HepG2 (cell line): ENCODE measurements around the gene PALMD. TPM values are rescaled to one million over a fixed set of nuclear protein-coding genes. Genes with fewer than 3 reads are reported as not detected.

Source experiments
- EHMT2 ChIP-seq: fragments of 200-600 bp; sonication (generic); IDR thresholded peaks from 2 replicates; pipeline ENCODE4 v1.7.0; 2017; ENCODE audit warnings: antibody characterized with exemption, low read depth, low read length, borderline replicate concordance
- ELF3 ChIP-seq: IDR thresholded peaks from 2 replicates; pipeline ENCODE4 v1.6.1; 2016; ENCODE audit warnings: missing genetic modification reagents, missing compliant biosample characterization
- GPN1 ChIP-seq: sonication (generic); formaldehyde crosslinking; IDR thresholded peaks from 2 replicates; pipeline ENCODE4 v1.5.1; 2020; ENCODE audit warnings: missing genetic modification reagents, borderline replicate concordance
- HBP1 ChIP-seq: IDR thresholded peaks from 2 replicates; pipeline ENCODE4 v1.6.1; 2016; ENCODE audit warnings: low read depth, control low read depth
- RFX5 ChIP-seq: IDR thresholded peaks from 2 replicates; pipeline ENCODE4 v1.6.1; 2011; ENCODE audit warnings: low read depth, low read length, improper control_type of control experiment
- SALL2 ChIP-seq: sonication (generic); formaldehyde crosslinking; IDR thresholded peaks from 2 replicates; pipeline ENCODE4 v1.8.1; 2023; ENCODE audit warnings: mild to moderate bottlenecking, missing genetic modification reagents, inconsistent platforms
- SNAPC2 ChIP-seq: sonication (generic); formaldehyde crosslinking; IDR thresholded peaks from 2 replicates; pipeline ENCODE4 v1.8.1; 2022; ENCODE audit warnings: mild to moderate bottlenecking, missing genetic modification reagents
- SUZ12 ChIP-seq: fragments of 150-350 bp; IDR thresholded peaks from 2 replicates; pipeline ENCODE4 v1.6.1; 2014; ENCODE audit warnings: low read depth, low read length
- TBX2 ChIP-seq: sonication (generic); formaldehyde crosslinking; IDR thresholded peaks from 2 replicates; pipeline ENCODE4 v1.5.0; 2020; ENCODE audit warnings: missing genetic modification reagents, mild to moderate bottlenecking, borderline replicate concordance
- ZNF335 ChIP-seq: sonication (generic); formaldehyde crosslinking; IDR thresholded peaks from 2 replicates; pipeline ENCODE4 v1.4.0; 2020; ENCODE audit warnings: missing genetic modification reagents
- ZNF564 ChIP-seq: sonication (generic); formaldehyde crosslinking; IDR thresholded peaks from 2 replicates; pipeline ENCODE4 v1.8.1; 2023; ENCODE audit warnings: mild to moderate bottlenecking, missing genetic modification reagents
- ZNF773 ChIP-seq: sonication (generic); formaldehyde crosslinking; IDR thresholded peaks from 2 replicates; pipeline ENCODE4 v1.4.0; 2020; ENCODE audit warnings: missing genetic modification reagents, borderline replicate concordance
- ZXDC ChIP-seq: sonication (generic); formaldehyde crosslinking; IDR thresholded peaks from 2 replicates; pipeline ENCODE4 v1.5.0; 2020; ENCODE audit warnings: mild to moderate bottlenecking, missing genetic modification reagents
- polyA plus RNA-seq, 8 experiments: library from polyadenylated mRNA; depleted of rRNA in 3 of 8; stranded (reverse) in 7 of 8; unstranded in 1 of 8; fragments of >200 nt; fragmentation: Illumina TruSeq in 4 of 8; extraction: Trizol in 4 of 8; gene quantifications; 2 replicates each; pipeline versions ENCODE4 v1.2.1 to v1.2.3, GENCODE V29; 2011 to 2016; ENCODE audit warnings: low read depth in 4 of 8, missing spikeins in 1 of 8, mixed read lengths in 1 of 8; ENCODE audit not compliant: insufficient read depth in 1 of 8
- total RNA-seq, 5 experiments: library from RNA; depleted of rRNA; stranded (reverse); fragments of >200 nt; fragmentation: Illumina TruSeq; extraction: Trizol; gene quantifications; 2 replicates each; pipeline ENCODE4 v1.2.3, GENCODE V29; 2016; ENCODE audit warnings: low read depth in 1 of 5
- TF ChIP-seq, protein P1 (sequence below): fragments of 450-650 bp; IDR thresholded peaks from 2 replicates; pipeline ENCODE4 v1.6.1; 2017; ENCODE audit warnings: mild to moderate bottlenecking
- TF ChIP-seq, protein P2 (sequence below): sonication (generic); formaldehyde crosslinking; IDR thresholded peaks from 2 replicates; pipeline ENCODE4 v1.5.1; 2020; ENCODE audit warnings: mild to moderate bottlenecking, missing genetic modification reagents, moderate library complexity
- TF ChIP-seq, protein P3 (sequence below): sonication (generic); formaldehyde crosslinking; IDR thresholded peaks from 2 replicates; pipeline ENCODE4 v1.8.0; 2022; ENCODE audit warnings: missing genetic modification reagents, mild to moderate bottlenecking, moderate library complexity, borderline replicate concordance

Gene PALMD
- total and polyA plus RNA-seq, 2 of the 13 experiments (the other 11 are each of a cell fraction or from before 2014, with no cell fraction given), result 5.5 to 31.1 TPM

GRCh38 chr1:99645203-99645602 lies 710 bp upstream of the PALMD start (continued):
- TF ChIP-seq GPN1 (CRISPR knock-in tag) (no peak), SALL2 (CRISPR knock-in tag) (no peak), ZXDC (CRISPR knock-in tag) (no peak), RFX5 (no peak), EHMT2 (no peak; the same call in 1 of the 2 replicates), ZNF564 (CRISPR knock-in tag) (no peak), ELF3 (CRISPR knock-in tag) (peak; percentile 43; the same call in 1 of the 2 replicates), ZNF335 (CRISPR knock-in tag) (no peak), ZNF773 (CRISPR knock-in tag) (no peak), TBX2 (CRISPR knock-in tag) (no peak; the same call in 1 of the 2 replicates), SUZ12 (no peak), HBP1 (CRISPR knock-in tag) (no peak), SNAPC2 (no peak)
- TF ChIP-seq, protein P1, sequence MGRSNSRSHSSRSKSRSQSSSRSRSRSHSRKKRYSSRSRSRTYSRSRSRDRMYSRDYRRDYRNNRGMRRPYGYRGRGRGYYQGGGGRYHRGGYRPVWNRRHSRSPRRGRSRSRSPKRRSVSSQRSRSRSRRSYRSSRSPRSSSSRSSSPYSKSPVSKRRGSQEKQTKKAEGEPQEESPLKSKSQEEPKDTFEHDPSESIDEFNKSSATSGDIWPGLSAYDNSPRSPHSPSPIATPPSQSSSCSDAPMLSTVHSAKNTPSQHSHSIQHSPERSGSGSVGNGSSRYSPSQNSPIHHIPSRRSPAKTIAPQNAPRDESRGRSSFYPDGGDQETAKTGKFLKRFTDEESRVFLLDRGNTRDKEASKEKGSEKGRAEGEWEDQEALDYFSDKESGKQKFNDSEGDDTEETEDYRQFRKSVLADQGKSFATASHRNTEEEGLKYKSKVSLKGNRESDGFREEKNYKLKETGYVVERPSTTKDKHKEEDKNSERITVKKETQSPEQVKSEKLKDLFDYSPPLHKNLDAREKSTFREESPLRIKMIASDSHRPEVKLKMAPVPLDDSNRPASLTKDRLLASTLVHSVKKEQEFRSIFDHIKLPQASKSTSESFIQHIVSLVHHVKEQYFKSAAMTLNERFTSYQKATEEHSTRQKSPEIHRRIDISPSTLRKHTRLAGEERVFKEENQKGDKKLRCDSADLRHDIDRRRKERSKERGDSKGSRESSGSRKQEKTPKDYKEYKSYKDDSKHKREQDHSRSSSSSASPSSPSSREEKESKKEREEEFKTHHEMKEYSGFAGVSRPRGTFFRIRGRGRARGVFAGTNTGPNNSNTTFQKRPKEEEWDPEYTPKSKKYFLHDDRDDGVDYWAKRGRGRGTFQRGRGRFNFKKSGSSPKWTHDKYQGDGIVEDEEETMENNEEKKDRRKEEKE, result no peak
- TF ChIP-seq, protein P2, sequence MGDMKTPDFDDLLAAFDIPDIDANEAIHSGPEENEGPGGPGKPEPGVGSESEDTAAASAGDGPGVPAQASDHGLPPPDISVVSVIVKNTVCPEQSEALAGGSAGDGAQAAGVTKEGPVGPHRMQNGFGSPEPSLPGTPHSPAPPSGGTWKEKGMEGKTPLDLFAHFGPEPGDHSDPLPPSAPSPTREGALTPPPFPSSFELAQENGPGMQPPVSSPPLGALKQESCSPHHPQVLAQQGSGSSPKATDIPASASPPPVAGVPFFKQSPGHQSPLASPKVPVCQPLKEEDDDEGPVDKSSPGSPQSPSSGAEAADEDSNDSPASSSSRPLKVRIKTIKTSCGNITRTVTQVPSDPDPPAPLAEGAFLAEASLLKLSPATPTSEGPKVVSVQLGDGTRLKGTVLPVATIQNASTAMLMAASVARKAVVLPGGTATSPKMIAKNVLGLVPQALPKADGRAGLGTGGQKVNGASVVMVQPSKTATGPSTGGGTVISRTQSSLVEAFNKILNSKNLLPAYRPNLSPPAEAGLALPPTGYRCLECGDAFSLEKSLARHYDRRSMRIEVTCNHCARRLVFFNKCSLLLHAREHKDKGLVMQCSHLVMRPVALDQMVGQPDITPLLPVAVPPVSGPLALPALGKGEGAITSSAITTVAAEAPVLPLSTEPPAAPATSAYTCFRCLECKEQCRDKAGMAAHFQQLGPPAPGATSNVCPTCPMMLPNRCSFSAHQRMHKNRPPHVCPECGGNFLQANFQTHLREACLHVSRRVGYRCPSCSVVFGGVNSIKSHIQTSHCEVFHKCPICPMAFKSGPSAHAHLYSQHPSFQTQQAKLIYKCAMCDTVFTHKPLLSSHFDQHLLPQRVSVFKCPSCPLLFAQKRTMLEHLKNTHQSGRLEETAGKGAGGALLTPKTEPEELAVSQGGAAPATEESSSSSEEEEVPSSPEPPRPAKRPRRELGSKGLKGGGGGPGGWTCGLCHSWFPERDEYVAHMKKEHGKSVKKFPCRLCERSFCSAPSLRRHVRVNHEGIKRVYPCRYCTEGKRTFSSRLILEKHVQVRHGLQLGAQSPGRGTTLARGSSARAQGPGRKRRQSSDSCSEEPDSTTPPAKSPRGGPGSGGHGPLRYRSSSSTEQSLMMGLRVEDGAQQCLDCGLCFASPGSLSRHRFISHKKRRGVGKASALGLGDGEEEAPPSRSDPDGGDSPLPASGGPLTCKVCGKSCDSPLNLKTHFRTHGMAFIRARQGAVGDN (CRISPR knock-in tag), result no peak
- TF ChIP-seq, protein P3, sequence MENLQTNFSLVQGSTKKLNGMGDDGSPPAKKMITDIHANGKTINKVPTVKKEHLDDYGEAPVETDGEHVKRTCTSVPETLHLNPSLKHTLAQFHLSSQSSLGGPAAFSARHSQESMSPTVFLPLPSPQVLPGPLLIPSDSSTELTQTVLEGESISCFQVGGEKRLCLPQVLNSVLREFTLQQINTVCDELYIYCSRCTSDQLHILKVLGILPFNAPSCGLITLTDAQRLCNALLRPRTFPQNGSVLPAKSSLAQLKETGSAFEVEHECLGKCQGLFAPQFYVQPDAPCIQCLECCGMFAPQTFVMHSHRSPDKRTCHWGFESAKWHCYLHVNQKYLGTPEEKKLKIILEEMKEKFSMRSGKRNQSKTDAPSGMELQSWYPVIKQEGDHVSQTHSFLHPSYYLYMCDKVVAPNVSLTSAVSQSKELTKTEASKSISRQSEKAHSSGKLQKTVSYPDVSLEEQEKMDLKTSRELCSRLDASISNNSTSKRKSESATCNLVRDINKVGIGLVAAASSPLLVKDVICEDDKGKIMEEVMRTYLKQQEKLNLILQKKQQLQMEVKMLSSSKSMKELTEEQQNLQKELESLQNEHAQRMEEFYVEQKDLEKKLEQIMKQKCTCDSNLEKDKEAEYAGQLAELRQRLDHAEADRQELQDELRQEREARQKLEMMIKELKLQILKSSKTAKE (CRISPR knock-in tag), result no peak
